MM.1S (cell line): Measurements from ENCODE around the gene AGPAT3.

Experiments
- DNase-seq: peaks from one replicate; pipeline ENCODE4 v3.0.0-alpha.2; 2015
- H2AFZ ChIP-seq: fragments of 300-600 bp; sonication (generic); 2 replicates; pipeline ENCODE4 v1.6.0; 2016; ENCODE audit warnings: antibody characterized with exemption, low read length
- H3F3A ChIP-seq: fragments of 300-600 bp; sonication (generic); 2 replicates; pipeline ENCODE4 v1.6.1; 2016; ENCODE audit warnings: mild to moderate bottlenecking, antibody characterized with exemption, low read length, moderate library complexity, mixed read lengths; ENCODE audit not compliant: insufficient read depth
- H3K27ac ChIP-seq: fragments of 300-600 bp; sonication (generic); 2 replicates; pipeline ENCODE4 v1.5.1; 2016; ENCODE audit warnings: mild to moderate bottlenecking, low read length
- H3K27me3 ChIP-seq: fragments of 300-600 bp; sonication (generic); replicated peaks from 2 replicates; pipeline ENCODE4 v1.6.0; 2016; ENCODE audit warnings: low read length; ENCODE audit not compliant: insufficient read depth
- H3K36me3 ChIP-seq: fragments of 300-600 bp; sonication (generic); replicated peaks from 2 replicates; pipeline ENCODE4 v1.6.1; 2016; ENCODE audit warnings: mild to moderate bottlenecking, low read length, mixed read lengths; ENCODE audit not compliant: insufficient read depth
- H3K4me1 ChIP-seq: fragments of 300-600 bp; sonication (generic); 2 replicates; pipeline ENCODE4 v1.6.1; 2016; ENCODE audit warnings: low read length, mixed read lengths
- H3K4me2 ChIP-seq: fragments of 300-600 bp; sonication (generic); 2 replicates; pipeline ENCODE4 v1.6.0; 2016; ENCODE audit warnings: low read depth, low read length
- H3K4me3 ChIP-seq: fragments of 300-600 bp; sonication (generic); 2 replicates; pipeline ENCODE4 v1.5.1; 2016; ENCODE audit warnings: low read length, mixed read lengths
- H3K79me2 ChIP-seq: fragments of 300-600 bp; sonication (generic); 2 replicates; pipeline ENCODE4 v1.6.1; 2016; ENCODE audit warnings: mixed run types, low read length, mixed read lengths
- H3K9ac ChIP-seq: fragments of 300-600 bp; sonication (generic); 2 replicates; pipeline ENCODE4 v1.6.1; 2016; ENCODE audit warnings: low read length, mixed read lengths
- H3K9me2 ChIP-seq: fragments of 300-600 bp; sonication (generic); replicated peaks from 2 replicates; pipeline ENCODE4 v1.6.1; 2016; ENCODE audit warnings: mild to moderate bottlenecking, low read length, mixed read lengths; ENCODE audit not compliant: insufficient read depth
- H3K9me3 ChIP-seq: fragments of 300-600 bp; sonication (generic); replicated peaks from 2 replicates; pipeline ENCODE4 v1.6.1; 2016; ENCODE audit warnings: mild to moderate bottlenecking, low read length, mixed read lengths; ENCODE audit not compliant: insufficient read depth
- H4K20me1 ChIP-seq: fragments of 300-600 bp; sonication (generic); 2 replicates; pipeline ENCODE4 v1.6.1; 2016; ENCODE audit warnings: mild to moderate bottlenecking, low read length, moderate library complexity, mixed read lengths; ENCODE audit not compliant: insufficient read depth
- CTCF ChIP-seq: fragments of 300-600 bp; sonication (generic); IDR thresholded peaks from 2 replicates; pipeline ENCODE4 v1.5.1; 2016; ENCODE audit warnings: antibody characterized with exemption, low read length, mixed read lengths
- EZH2 ChIP-seq: fragments of 300-600 bp; sonication (generic); optimal IDR thresholded peaks from 2 replicates; pipeline ENCODE3; 2017; ENCODE audit warnings: low read depth, mild to moderate bottlenecking, antibody characterized with exemption, low read length, mixed read lengths
- EZH2phosphoT487 ChIP-seq: fragments of 300-600 bp; sonication (generic); IDR thresholded peaks from 2 replicates; pipeline ENCODE4 v1.6.1; 2018; ENCODE audit warnings: antibody characterized with exemption, low read length

The AGPAT3 gene

GRCh38 chr21:43882952-43883545 is 18.0 kb downstream of the AGPAT3 start:
- H3K4me2 ChIP-seq: no peak overlapping the region
- H3F3A ChIP-seq: no peaks in the 10 kb centered on the region
- no peak overlapping the region for H3K4me3 ChIP-seq
- H2AFZ ChIP-seq: no peak overlapping the region
- H3K79me2 ChIP-seq: peaks cover 100% of the 10 kb centered on the region
- H3K9ac ChIP-seq: no peak overlapping the region
- no peaks in the 10 kb centered on the region for H3K36me3 ChIP-seq
- no peaks in the 10 kb centered on the region for H3K9me3 ChIP-seq
- no peak for DNase-seq
- H3K9me2 ChIP-seq: no peaks in the 10 kb centered on the region
- H3K27ac ChIP-seq: no peak overlapping the region
- H3K4me1 ChIP-seq: no peaks in the 10 kb centered on the region
- no peak for TF ChIP-seq EZH2phosphoT487
- no peak for TF ChIP-seq EZH2
- TF ChIP-seq CTCF: no peak
- H4K20me1 ChIP-seq: peaks cover 17% of the 10 kb centered on the region; the same call in 1 of the 2 replicates
- H3K27me3 ChIP-seq: no peaks in the 10 kb centered on the region

- no peak for TF ChIP-seq EZH2
- no peak for TF ChIP-seq CTCF
- Histone ChIP-seq H3K27ac (no peak overlapping the region), H2AFZ (no peak overlapping the region), H3K9ac (no peak overlapping the region), H3K4me3 (no peak overlapping the region), H3F3A (no peaks in the 10 kb centered on the region), H3K27me3 (no peaks in the 10 kb centered on the region), H4K20me1 (peaks cover 17% of the 10 kb centered on the region; the same call in 1 of the 2 replicates), H3K4me2 (no peak overlapping the region), H3K9me2 (no peaks in the 10 kb centered on the region), H3K79me2 (peaks cover 100% of the 10 kb centered on the region), H3K4me1 (no peaks in the 10 kb centered on the region), H3K9me3 (no peaks in the 10 kb centered on the region), H3K36me3 (no peaks in the 10 kb centered on the region)
- no peak for DNase-seq
Observed at GRCh38 chr21:43884012-43884860, 19.2 kb downstream of the AGPAT3 start.

- Histone ChIP-seq H3K36me3 (no peaks in the 10 kb centered on the region), H3K9me2 (no peaks in the 10 kb centered on the region), H3K27me3 (no peaks in the 10 kb centered on the region), H3K9me3 (no peaks in the 10 kb centered on the region), H3F3A (no peaks in the 10 kb centered on the region), H2AFZ (no peak overlapping the region), H3K79me2 (peaks cover 100% of the 10 kb centered on the region), H3K4me3 (no peak overlapping the region), H3K9ac (no peak overlapping the region), H3K27ac (no peak overlapping the region), H3K4me1 (no peaks in the 10 kb centered on the region), H3K4me2 (no peak overlapping the region), H4K20me1 (peaks cover 10% of the 10 kb centered on the region; the same call in 1 of the 2 replicates)
- no peak for DNase-seq
- TF ChIP-seq EZH2 (no peak), CTCF (no peak), EZH2phosphoT487 (no peak)
Observed at GRCh38 chr21:43884861-43885417, 19.9 kb downstream of the AGPAT3 start.
